GM19193 (cell line): Measurements from ENCODE around the gene HOMER2.

Experiments used
- POLR2A ChIP-seq: IDR thresholded peaks from 4 replicates; pipeline ENCODE4 v1.6.1; 2011; ENCODE audit not compliant: insufficient read depth, insufficient read length; ENCODE audit errors: extremely low read depth

Gene HOMER2

DNA sequence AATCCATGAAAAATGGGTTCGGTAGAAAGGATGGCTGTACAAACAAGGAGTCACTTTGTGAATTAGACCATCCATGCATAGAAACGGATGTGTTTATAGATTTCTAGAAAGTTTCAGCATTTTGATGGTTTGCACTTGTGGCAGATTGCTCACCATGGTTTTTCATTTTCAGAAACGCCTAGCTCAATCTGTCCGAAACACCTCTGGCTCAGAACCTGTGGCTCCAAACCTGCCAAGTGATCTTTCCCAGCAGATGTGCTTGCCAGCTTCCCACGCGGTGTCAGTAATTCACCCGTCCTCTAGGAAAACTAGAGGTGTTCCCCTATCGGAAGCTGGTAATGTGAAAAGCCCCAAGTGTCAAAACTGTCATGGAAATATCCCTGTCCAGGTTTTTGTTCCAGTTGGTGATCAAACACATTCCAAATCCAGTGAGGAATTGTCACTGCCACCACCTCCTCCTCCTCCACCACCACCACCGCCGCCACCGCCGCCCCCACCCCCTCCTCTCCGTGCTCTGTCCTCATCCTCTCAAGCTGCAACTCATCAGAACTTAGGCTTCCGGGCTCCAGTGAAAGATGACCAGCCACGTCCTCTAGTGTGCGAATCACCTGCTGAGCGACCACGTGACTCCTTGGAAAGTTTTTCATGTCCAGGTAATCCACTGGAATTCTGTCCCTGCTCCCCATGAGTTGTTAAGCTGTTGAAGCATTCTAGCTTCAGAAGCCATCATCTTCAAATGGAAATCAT is 121.9 kb downstream of the HOMER2 start:
- TF ChIP-seq POLR2A, result no peak

DNA sequence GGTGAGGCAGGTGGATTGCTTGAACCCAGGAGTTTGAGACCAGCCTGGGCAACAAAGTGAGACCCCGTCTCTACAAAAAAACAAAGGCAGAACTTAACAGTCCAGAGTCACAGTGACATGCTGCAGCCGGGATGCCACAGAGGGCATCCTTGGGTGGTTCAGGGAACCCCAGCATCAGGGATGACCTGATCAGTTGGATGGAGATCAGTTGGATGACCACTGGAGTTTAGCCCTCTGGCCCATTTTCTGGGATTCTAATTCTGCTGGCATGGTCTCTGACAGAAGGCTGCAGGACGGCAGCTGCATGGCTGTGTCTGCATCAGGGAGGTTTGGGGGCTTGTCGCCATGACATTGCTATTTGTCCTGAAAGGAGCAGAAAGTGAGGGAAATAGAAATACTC is 123.3 kb downstream of the HOMER2 start:
- no peak for TF ChIP-seq POLR2A

DNA sequence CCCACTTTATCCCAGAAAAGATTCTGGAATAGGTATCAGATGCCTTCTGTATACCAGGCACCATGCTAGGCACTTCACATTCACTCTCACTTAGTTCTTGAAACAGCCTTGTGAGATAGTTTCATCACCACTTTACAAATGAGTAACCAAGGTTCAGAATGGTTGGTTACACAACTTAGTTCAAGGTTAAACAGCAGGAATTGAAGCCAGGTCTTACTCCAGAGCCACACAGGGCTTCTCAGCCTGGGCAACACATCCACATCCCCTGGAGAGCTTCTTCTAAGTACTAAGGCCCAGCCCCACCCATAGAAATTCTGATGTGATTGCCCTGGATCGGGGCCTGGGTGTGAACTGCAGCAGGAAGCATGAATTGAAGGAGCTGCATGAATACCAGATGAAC is 124.4 kb downstream of the HOMER2 start:
- TF ChIP-seq POLR2A, result no peak

DNA sequence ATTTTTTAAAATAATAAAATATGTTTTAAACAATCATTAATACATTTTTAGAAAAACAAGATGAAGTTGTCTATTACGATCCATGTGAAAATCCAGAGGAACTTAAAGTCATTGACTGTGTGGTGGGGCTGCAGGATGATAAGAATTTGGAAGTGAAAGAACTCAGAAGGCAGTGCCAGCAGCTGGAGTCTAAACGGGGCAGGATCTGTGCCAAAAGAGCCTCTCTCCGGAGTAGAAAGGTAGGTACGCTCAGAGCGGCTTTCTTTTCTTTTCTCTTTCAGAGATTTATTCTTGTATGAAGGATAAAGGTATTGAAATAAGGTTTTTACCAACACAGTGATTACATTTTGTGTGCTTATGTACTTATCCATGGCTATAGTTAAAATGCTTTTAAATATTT is 129.5 kb downstream of the HOMER2 start:
- no peak for TF ChIP-seq POLR2A

DNA sequence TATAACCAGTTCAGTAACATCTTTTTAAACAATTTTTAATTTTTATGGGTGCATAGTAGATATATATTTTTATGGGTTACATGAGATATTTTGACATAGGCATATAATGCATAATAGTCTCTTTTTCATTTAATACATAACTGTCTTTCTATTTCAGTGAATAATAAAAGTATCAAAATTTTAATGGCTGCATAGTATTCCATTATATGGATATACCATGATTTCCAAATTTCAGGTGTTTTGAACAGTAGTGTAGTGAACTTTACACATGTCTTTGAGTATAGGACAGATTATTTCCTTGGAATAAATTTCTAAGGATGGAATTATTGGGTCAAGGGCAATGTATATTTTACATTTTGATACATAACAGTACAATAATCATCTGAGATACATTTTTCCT is 132.4 kb downstream of the HOMER2 start:
- TF ChIP-seq POLR2A, result no peak

DNA sequence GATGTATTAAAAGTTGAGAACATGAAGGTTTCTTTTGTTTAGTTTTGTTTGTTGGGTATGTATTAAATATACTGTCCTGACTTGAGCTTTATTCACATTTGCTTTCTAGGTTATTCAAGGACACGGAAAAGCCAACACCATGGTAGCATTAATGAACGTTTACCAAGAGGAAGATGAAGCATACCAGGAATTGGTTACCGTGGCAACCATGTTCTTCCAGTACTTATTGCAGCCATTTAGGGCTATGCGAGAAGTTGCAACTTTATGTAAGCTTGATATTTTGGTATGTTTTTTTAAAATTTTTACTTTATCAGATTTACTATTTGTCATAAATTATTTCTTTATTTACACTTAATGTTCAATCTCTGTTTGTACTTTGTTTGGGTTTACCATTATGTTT is 139.5 kb downstream of the HOMER2 start:
- TF ChIP-seq POLR2A, result no peak

DNA sequence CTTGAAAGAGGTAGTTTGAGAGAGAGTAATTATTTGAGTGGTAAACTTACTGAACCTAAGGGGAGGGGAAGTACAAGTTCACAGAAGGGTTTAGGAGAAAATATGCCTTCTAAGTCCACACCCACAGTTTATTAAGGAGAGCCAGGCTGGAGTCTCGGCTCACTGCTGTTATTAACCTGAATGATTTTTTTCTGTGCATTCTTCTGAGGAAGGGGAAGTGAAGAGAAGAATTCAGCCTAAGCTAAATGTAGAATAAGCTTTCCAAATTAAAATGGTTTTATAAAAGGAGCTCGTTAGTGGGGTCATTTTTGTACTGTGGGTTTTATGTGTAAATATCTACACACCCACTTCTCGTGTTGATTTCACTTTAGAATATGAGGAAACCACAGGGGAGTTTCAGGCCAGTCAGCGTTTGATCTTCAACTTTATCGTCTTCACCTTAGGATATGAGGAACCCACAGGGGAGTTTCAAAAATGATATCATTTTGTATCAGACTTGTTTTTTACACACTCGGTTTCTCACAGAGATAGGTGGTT is 141.6 kb downstream of the HOMER2 start:
- TF ChIP-seq POLR2A, result no peak

DNA sequence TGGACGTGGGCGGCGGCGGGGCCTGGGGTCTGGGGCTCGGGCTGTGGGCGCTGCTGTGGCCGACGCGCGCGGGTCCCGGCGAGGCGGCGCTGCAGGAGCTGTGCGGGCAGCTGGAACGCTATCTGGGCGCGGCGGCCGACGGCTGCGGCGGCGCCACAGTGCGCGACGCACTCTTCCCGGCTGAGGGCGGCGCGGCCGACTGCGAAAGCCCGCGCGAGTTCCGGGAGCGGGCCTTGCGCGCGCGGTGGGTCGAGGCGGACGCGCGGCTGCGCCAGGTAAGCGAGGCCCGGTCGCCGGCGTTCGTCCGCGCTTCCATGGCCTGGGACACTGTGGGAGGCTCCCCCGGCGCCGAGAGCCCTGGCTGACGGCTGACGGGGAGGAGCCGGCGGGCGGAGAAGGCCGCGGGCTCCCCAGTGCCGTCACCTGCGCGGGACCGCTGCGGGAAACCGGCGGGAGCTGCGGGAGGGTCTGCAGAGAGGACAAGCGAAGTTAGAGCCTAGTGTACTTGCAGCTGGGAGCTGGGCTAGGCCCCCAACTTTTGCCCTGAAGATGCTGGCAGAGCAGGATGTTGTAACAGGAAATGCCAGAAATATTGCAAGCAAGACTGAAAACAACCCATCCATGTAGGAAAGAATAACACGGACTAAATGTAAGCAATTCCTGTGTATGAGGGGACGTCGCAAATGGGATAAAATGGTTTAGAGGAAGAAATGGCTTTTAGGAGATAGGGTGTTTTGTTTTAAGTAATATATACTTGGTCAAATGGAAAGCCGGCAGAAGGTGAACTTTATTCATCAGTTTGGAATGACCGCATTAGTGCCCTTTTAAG is 142.2 kb downstream of the HOMER2 start:
- TF ChIP-seq POLR2A, result no peak

DNA sequence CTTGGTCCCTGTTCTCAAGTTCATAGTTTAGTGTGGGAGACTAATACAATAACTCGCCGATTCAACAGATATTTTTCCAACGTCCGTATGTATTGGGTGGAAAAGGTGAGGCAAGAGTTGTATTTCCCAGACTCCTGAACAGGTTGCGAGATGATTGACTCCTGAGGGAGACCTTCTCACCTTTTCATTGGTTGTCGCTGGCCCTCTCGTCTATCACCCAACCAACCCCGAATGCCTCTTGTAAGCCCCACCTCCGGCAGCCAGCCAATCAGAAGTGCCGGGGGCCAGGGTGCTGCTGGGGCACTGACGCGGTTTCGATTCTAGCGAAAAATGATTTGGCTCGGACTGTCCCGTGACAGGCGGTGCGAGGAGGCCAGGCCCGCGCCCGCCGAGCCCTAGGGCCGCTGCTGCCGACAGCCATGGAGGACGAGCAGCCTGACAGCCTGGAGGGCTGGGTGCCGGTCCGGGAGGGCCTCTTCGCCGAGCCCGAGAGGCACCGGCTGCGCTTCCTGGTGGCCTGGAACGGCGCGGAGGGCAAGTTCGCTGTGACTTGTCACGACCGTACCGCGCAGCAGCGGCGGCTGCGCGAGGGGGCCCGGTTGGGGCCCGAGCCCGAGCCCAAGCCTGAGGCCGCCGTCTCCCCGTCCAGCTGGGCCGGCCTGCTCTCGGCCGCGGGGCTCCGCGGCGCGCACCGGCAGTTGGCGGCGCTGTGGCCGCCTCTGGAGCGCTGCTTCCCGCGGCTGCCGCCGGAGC is 143.0 kb downstream of the HOMER2 start, which contains the start of gene WHAMM:
WHAMM (plus strand) TSS at position 321 of the 753 bp plus-strand sequence; CDS start at position 420, 99 bp downstream.
- peak; percentile 93 for TF ChIP-seq POLR2A

DNA sequence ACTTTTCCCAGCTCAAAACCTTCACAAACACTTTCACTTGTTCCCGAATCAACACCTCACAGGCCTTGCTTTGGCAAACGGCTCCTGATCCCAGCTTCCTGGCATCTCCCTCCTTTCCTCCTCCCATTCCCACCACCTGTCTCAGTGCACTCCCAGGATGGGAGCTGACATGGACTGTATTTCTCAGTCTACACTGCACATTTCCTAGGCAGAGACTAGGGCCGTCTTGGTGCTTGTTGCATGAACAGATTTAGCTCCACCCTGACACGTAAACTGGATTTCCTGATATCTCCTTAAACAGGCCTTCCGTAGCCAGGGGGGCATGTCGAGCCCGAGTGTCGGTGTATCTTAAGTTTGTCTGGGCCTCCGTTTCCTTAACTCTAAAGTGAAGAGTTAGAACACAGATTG is 143.9 kb downstream of the HOMER2 start:
- no peak for TF ChIP-seq POLR2A

DNA sequence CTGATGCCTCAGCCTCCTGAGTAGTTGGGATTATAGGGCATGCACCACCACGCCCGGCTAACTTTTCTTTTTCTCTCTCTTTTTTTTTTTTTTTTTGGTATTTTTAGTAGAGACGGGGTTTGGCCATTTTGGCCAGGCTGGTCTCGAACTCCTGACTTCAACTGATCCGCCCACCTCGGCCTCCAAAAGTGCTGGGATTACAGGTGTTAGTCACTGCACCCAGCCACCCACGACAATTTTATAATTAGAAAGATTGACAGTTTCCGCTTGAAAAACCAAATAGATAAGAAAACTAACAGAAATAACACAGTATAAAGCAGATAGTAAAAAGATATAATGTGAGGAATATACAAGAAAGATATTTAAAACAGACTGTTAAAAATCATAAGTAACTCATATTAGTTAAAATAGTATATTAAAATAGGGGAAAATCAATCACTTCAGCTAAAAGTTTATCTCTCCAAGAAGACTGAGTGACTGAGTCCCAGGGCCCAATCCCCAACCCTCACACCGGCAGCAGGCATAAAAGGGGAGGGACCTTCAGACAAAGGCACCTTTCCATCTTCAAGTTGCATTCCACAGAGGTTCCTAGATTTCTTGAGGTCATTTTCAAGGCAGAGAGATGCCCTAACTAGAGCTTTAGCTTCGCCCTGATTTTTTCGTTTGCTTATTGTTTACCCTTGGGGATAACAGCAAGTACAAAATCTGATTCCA is 144.4 kb downstream of the HOMER2 start:
- no peak for TF ChIP-seq POLR2A

DNA sequence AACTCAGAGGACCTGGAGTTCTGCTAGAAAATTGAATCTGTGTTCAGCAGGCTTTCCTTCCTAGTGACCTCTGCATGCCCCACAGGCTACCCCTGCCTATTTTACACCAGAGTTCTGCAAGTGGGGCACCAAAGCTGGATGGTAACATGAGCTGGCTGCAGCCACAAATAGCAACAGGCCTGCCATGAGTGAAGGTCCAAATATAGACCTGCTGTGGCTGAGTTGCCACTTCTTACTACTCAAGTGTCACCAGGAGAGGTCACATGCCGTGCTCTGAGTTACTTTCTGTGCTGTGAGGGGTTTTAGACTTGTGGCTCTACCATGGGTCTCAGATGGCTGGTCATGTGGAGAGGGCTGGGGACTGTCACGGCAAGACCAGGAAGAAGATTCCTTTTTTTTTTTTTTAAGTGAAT is 146.5 kb downstream of the HOMER2 start, which contains the start of gene FSD2:
FSD2 (minus strand) TSS at position 76 of the 413 bp plus-strand sequence. CDS start 18,679 bp downstream, outside the sequence.
- TF ChIP-seq POLR2A, result no peak

DNA sequence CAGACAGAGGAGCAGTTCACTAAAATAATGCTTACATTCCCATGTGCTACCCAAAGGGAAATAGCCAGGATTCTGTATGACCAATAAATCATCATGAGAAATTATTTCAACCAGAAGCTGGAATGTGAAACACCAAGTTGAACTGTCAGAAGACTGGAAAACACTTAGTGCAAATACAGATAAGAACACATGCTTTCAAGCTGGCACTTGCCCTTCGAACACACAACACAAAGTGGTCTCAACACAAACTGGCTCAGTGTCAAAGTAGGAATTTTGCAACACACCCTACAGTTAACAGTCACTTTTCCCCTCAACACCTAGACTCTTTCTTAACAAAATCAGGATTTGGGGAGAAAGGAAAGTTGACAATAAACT is 148.0 kb downstream of the HOMER2 start:
- TF ChIP-seq POLR2A, result no peak

DNA sequence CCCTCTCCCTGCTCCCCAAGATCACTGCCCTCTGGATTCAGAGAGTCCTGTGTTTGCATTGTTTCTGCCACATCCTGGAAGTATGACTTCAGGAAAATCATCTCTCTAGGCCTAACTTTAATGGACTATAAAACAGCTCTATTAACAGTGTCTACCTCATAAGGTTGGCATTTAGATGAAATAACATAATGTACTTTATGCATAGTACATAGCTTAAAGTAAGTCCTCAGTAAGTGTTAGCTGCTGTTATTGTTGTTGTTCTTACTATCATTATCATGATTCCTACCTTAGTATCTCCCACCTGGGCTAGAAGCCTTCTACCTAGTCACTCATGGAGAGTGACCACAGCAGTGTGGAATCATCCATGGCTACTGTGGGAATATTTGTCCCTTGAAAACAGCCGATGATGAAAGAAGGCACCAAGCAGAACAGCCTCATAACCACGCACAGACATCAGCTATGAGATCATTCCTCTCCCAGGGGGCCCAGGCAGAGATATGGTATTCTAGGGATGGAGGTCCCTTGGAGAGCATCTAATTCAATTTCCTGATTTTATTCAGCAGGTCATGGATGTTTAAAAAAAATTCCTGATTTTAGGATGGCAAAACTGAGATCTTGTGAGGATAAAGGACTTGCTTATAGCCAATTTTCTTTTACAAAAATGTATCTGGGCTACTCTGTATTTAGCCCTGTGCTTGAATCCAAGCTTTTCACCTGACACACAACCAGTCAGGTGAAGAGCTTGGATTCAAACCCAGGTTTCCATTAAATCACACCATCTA is 148.5 kb downstream of the HOMER2 start:
- TF ChIP-seq POLR2A, result no peak

DNA sequence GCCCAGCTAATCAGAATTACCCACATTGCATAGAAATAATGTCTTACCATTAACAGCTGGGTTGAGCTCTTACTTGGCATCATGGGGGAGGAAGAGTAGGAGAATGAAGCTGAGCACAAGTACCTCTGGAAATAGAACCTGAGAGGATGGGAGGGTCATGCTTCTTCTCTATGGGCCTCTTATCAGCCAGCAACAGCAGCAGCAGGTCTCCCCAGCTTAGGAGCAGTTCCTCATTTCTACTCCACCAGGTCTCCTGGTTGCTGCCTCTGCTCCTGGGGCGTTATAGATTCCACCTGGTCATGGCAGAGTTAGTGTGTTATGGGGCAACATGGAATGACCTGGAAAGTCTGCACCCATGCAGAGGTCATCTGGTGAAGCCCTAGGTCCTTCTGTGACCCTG is 150.0 kb downstream of the HOMER2 start:
- TF ChIP-seq POLR2A, result no peak
